Measurements from ENCODE around the gene CTCF. TPM values are rescaled to one million over a fixed set of nuclear protein-coding genes. Genes with fewer than 3 reads are reported as not detected.

Gene CTCF
- total RNA-seq, 1 donor from 2014 or later = 43.2 TPM

DNA sequence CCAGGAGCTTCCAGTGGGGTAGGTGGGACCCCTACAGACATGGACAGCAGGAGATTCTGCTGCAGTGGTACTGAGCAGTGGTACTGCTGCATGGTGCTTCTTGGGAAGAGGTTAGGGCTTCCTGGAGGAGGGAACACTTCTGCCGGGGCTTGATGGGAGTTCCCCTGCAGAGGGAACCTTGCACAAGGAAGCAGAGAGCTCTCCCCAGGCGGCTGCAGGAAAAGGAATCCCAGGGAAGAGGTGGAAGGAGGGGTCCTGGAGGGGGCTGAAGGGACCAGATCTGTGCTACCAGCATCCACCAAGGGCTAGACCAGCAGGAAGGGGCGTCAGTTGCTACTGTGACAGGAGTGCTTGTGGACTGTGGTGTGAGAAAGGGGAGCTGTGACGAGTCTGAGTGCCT lies 23.1 kb upstream of the CTCF start:
- TF ChIP-seq POLR2AphosphoS5 (IDR thresholded peaks at IDR 0.05; ENCODE audit: insufficient read depth in 1 of 2, low read depth in 1 of 2) (no peak), POLR2A (IDR thresholded peaks at IDR 0.05) (no peak)
- TF ChIP-seq, protein P1, sequence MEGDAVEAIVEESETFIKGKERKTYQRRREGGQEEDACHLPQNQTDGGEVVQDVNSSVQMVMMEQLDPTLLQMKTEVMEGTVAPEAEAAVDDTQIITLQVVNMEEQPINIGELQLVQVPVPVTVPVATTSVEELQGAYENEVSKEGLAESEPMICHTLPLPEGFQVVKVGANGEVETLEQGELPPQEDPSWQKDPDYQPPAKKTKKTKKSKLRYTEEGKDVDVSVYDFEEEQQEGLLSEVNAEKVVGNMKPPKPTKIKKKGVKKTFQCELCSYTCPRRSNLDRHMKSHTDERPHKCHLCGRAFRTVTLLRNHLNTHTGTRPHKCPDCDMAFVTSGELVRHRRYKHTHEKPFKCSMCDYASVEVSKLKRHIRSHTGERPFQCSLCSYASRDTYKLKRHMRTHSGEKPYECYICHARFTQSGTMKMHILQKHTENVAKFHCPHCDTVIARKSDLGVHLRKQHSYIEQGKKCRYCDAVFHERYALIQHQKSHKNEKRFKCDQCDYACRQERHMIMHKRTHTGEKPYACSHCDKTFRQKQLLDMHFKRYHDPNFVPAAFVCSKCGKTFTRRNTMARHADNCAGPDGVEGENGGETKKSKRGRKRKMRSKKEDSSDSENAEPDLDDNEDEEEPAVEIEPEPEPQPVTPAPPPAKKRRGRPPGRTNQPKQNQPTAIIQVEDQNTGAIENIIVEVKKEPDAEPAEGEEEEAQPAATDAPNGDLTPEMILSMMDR (IDR thresholded peaks at IDR 0.05) = no peak
- intact Hi-C loops (cut with DNase I) = no loop called here
- peaks cover 53% of the 10 kb centered on the region for H3K4me1 ChIP-seq
- no peaks in the 10 kb centered on the region for H3K9me3 ChIP-seq
- no peak overlapping the region for H3K27ac ChIP-seq
- peak overlapping the region; percentile 77 to 84 for H3K4me3 ChIP-seq
- DNase-seq (ENCODE audit: extremely low spot score in 2 of 2) = peak in 1 of 2 donors; percentile 87
- no peaks in the 10 kb centered on the region for H3K27me3 ChIP-seq
- H3K36me3 ChIP-seq = peaks cover 2 to 37% of the 10 kb centered on the region in 2 donors

DNA sequence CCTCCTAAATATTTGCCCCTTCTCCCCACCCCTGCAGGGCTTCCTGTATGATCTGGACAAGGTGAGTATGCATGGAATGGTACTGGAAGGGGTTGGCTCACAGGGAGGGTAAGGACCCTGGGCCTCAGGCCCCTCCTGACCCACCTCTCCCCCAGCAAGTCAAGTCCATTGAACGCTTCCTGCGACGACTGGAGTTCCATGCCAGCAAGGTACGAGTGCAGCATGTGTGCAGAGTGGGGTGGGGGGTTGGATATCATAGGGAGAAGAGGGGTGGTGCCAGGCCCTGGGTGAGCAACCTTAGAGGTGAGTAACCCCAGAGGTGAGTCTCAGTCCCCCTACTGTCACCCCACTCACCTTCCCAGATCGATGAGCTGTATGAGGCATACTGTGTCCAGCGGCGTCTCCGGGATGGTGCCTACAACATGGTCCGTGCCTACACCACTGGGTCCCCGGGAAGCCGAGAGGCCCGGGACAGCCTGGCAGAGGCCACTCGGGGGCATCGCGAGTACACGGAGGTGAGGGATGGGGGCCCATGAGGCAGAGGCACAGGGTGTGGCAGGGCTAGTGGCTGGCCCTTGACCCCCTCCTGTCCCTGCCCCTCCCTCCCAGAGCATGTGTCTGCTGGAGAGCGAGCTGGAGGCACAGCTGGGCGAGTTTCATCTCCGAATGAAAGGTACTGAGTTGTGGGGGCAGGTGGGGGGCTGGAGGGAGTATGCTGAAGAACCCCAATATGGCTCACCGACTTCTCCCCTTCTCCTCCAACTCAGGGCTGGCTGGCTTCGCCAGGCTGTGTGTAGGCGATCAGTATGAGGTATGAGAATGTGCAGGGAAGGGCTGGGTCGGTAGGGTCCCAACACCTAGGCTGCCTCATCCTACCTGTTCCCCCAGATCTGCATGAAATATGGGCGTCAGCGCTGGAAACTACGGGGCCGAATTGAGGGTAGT lies 22.4 kb upstream of the CTCF start:
- H3K4me3 ChIP-seq = no peak overlapping the region
- DNase-seq (ENCODE audit: extremely low spot score in 2 of 2) = no peak
- TF ChIP-seq POLR2A (IDR thresholded peaks at IDR 0.05) = no peak
- TF ChIP-seq POLR2AphosphoS5 (IDR thresholded peaks at IDR 0.05; ENCODE audit: insufficient read depth in 1 of 2, low read depth in 1 of 2) = no peak
- TF ChIP-seq, protein P1 (IDR thresholded peaks at IDR 0.05) = no peak
- peaks cover 2 to 44% of the 10 kb centered on the region in 2 donors for H3K36me3 ChIP-seq
- H3K4me1 ChIP-seq = peaks cover 59% of the 10 kb centered on the region
- intact Hi-C loops (cut with DNase I) = no loop called here
- no peaks in the 10 kb centered on the region for H3K27me3 ChIP-seq
- no peaks in the 10 kb centered on the region for H3K9me3 ChIP-seq
- H3K27ac ChIP-seq = no peak overlapping the region

DNA sequence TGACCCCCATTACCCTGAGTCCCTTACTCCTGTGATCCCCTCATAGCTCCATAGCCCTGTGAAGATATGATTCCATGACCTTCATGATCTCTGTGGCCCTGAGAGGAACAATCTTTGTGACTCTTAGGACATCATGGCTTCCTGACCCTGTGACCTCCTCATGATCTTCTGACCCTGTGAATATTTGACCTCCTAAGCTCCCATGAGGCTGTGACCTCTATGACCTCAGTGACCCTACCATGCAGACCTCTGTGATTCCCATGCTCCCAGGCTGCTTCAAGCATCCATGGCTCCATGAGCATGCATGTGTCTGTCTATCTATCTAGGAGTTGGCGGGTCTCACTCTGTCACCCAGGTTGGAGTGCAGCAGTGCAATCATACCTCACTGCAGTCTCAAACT lies 21.6 kb upstream of the CTCF start:
- Histone ChIP-seq H3K4me1 (peaks cover 62% of the 10 kb centered on the region), H3K27me3 (no peaks in the 10 kb centered on the region), H3K36me3 (peaks cover 2 to 52% of the 10 kb centered on the region in 2 donors), H3K27ac (no peak overlapping the region), H3K9me3 (no peaks in the 10 kb centered on the region), H3K4me3 (no peak overlapping the region)
- intact Hi-C loops (cut with DNase I) = no loop called here
- DNase-seq (ENCODE audit: extremely low spot score in 2 of 2) = no peak
- TF ChIP-seq POLR2A (IDR thresholded peaks at IDR 0.05) = no peak
- TF ChIP-seq, protein P1 (IDR thresholded peaks at IDR 0.05) = no peak
- TF ChIP-seq POLR2AphosphoS5 (IDR thresholded peaks at IDR 0.05; ENCODE audit: insufficient read depth in 1 of 2, low read depth in 1 of 2) = no peak

DNA sequence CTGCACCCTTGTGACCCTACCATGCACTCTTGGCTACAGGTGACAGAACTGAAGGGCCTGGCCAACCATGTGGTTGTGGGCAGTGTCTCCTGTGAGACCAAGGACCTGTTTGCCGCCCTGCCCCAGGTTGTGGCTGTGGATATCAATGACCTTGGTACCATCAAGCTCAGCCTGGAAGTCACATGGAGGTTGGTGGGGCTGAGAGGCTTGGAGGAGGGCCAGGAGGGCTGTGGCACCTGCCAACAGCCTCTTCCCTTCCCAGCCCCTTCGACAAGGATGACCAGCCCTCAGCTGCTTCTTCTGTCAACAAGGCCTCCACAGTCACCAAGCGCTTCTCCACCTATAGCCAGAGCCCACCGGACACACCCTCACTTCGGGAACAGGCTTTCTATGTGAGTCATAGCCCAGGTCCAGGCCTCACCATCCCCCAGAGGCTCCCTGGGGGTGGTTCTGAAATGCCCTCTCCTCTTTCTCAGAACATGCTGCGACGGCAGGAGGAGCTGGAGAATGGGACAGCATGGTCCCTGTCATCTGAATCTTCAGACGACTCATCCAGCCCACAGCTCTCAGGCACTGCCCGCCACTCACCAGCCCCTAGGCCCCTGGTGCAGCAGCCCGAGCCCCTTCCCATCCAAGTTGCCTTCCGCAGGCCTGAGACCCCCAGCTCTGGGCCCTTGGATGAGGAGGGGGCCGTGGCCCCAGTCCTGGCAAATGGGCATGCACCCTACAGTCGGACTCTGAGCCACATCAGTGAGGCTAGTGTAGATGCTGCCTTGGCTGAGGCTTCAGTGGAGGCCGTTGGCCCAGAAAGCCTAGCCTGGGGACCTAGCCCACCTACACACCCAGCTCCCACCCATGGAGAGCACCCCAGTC lies 20.7 kb upstream of the CTCF start:
- no peak for DNase-seq (ENCODE audit: extremely low spot score in 2 of 2)
- Histone ChIP-seq H3K9me3 (no peaks in the 10 kb centered on the region), H3K27ac (no peak overlapping the region), H3K4me1 (peaks cover 65% of the 10 kb centered on the region), H3K4me3 (no peak overlapping the region), H3K36me3 (peaks cover 2 to 61% of the 10 kb centered on the region in 2 donors), H3K27me3 (no peaks in the 10 kb centered on the region)
- TF ChIP-seq POLR2AphosphoS5 (IDR thresholded peaks at IDR 0.05; ENCODE audit: insufficient read depth in 1 of 2, low read depth in 1 of 2) (no peak), POLR2A (IDR thresholded peaks at IDR 0.05) (no peak)
- TF ChIP-seq, protein P1 (IDR thresholded peaks at IDR 0.05) = no peak
- intact Hi-C loops (cut with DNase I) = no loop called here
